KMS-11 (cell line): Measurements from ENCODE around the gene BEGAIN.

Experiments
- H2AFZ ChIP-seq: fragments of 200-600 bp; sonication (generic); 2 replicates; pipeline ENCODE4 v1.6.1; 2016; ENCODE audit warnings: antibody characterized with exemption, mixed run types, low read depth
- H3K27ac ChIP-seq: fragments of 200-600 bp; sonication (generic); 2 replicates; pipeline ENCODE4 v1.6.1; 2016; ENCODE audit warnings: mild to moderate bottlenecking, mixed run types
- H3K27me3 ChIP-seq: fragments of 200-600 bp; sonication (generic); 2 replicates; pipeline ENCODE4 v1.6.1; 2017; ENCODE audit warnings: mild to moderate bottlenecking, low read depth, mixed run types, moderate library complexity; ENCODE audit not compliant: insufficient read depth
- H3K36me3 ChIP-seq: fragments of 200-600 bp; sonication (generic); 2 replicates; pipeline ENCODE4 v1.6.1; 2017; ENCODE audit warnings: mild to moderate bottlenecking, mixed run types; ENCODE audit not compliant: insufficient read depth
- H3K4me1 ChIP-seq: fragments of 200-600 bp; sonication (generic); 2 replicates; pipeline ENCODE4 v1.6.1; 2016; ENCODE audit warnings: mild to moderate bottlenecking, low read depth, mixed run types; ENCODE audit not compliant: poor library complexity, severe bottlenecking
- H3K4me2 ChIP-seq: fragments of 200-600 bp; sonication (generic); 2 replicates; pipeline ENCODE4 v1.7.0; 2016; ENCODE audit warnings: mild to moderate bottlenecking, mixed run types
- H3K4me3 ChIP-seq: fragments of 200-600 bp; sonication (generic); IDR thresholded peaks from 2 replicates; pipeline ENCODE4 v1.6.1; 2017; ENCODE audit warnings: low read depth, low read length, mixed read lengths; ENCODE audit not compliant: insufficient read depth
- H3K79me2 ChIP-seq: fragments of 200-600 bp; sonication (generic); 2 replicates; pipeline ENCODE4 v1.6.1; 2016; ENCODE audit warnings: low read depth, mixed run types; ENCODE audit not compliant: insufficient read depth
- H3K9ac ChIP-seq: fragments of 200-600 bp; sonication (generic); 2 replicates; pipeline ENCODE4 v1.6.1; 2016; ENCODE audit warnings: mild to moderate bottlenecking, mixed run types
- H4K20me1 ChIP-seq: fragments of 200-600 bp; sonication (generic); 2 replicates; pipeline ENCODE4 v1.6.1; 2016; ENCODE audit warnings: mild to moderate bottlenecking, mixed run types; ENCODE audit not compliant: insufficient read depth
- TF ChIP-seq, protein P1 (sequence below): fragments of 200-600 bp; sonication (generic); conservative IDR thresholded peaks from 2 replicates; pipeline ENCODE4 v1.6.1; 2017; ENCODE audit warnings: low read depth, mild to moderate bottlenecking, antibody characterized with exemption, low read length, moderate library complexity, mixed read lengths

Gene BEGAIN

GRCh38 chr14:100530270-100531072 lies 56.7 kb downstream of the BEGAIN start:
- Histone ChIP-seq H3K36me3 (no peaks in the 10 kb centered on the region; the same call in 1 of the 2 replicates), H3K9ac (no peak overlapping the region), H4K20me1 (no peaks in the 10 kb centered on the region), H3K4me3 (no peak overlapping the region), H3K79me2 (no peaks in the 10 kb centered on the region), H3K4me2 (no peak overlapping the region), H3K4me1 (no peaks in the 10 kb centered on the region), H3K27ac (no peak overlapping the region), H2AFZ (no peak overlapping the region), H3K27me3 (no peaks in the 10 kb centered on the region)
- TF ChIP-seq, protein P1, sequence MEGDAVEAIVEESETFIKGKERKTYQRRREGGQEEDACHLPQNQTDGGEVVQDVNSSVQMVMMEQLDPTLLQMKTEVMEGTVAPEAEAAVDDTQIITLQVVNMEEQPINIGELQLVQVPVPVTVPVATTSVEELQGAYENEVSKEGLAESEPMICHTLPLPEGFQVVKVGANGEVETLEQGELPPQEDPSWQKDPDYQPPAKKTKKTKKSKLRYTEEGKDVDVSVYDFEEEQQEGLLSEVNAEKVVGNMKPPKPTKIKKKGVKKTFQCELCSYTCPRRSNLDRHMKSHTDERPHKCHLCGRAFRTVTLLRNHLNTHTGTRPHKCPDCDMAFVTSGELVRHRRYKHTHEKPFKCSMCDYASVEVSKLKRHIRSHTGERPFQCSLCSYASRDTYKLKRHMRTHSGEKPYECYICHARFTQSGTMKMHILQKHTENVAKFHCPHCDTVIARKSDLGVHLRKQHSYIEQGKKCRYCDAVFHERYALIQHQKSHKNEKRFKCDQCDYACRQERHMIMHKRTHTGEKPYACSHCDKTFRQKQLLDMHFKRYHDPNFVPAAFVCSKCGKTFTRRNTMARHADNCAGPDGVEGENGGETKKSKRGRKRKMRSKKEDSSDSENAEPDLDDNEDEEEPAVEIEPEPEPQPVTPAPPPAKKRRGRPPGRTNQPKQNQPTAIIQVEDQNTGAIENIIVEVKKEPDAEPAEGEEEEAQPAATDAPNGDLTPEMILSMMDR: no peak

- no peaks in the 10 kb centered on the region for H4K20me1 ChIP-seq
- no peaks in the 10 kb centered on the region for H3K79me2 ChIP-seq
- no peaks in the 10 kb centered on the region; the same call in 1 of the 2 replicates for H3K36me3 ChIP-seq
- H3K9ac ChIP-seq: no peak overlapping the region
- no peak overlapping the region for H3K27ac ChIP-seq
- no peak overlapping the region for H3K4me2 ChIP-seq
- H3K4me1 ChIP-seq: no peaks in the 10 kb centered on the region
- TF ChIP-seq, protein P1: no peak
- no peak overlapping the region for H2AFZ ChIP-seq
- no peaks in the 10 kb centered on the region for H3K27me3 ChIP-seq
- no peak overlapping the region for H3K4me3 ChIP-seq
Measured at GRCh38 chr14:100529561-100530031, 57.6 kb downstream of the BEGAIN start.

DNA sequence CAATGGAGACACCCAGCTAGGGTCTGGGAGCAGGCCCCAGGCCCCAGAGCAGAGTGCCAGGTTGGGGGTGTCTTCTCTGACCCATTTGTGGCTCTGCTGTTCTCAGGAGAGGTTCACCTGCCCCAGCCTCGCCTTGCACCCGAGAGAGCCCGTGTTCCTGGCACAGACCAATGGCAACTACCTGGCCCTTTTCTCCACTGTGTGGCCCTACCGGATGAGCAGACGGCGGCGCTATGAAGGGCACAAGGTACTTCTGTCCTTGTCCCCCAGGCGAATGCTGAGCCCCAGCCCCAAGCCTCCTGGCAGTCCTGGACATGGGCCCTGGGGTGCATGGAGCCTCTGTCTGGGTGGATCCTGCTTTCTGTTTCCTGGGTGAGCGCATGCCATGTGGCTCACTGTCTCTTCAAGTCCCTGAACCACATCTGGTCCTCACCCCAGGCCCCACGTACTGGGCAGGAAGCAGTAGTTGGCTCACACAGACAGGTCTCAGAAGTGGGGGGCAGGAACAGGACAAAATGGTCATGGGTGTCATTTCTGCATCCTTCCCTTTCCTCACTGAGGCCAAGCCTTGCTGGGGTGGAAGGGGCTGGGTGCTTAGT lies 58.2 kb downstream of the BEGAIN start:
- Histone ChIP-seq H3K4me2 (no peak overlapping the region), H3K9ac (no peak overlapping the region), H3K27me3 (no peaks in the 10 kb centered on the region), H2AFZ (no peak overlapping the region), H3K36me3 (no peaks in the 10 kb centered on the region; the same call in 1 of the 2 replicates), H3K79me2 (no peaks in the 10 kb centered on the region), H3K27ac (no peak overlapping the region), H3K4me3 (no peak overlapping the region), H3K4me1 (no peaks in the 10 kb centered on the region), H4K20me1 (no peaks in the 10 kb centered on the region)
- TF ChIP-seq, protein P1: no peak

DNA sequence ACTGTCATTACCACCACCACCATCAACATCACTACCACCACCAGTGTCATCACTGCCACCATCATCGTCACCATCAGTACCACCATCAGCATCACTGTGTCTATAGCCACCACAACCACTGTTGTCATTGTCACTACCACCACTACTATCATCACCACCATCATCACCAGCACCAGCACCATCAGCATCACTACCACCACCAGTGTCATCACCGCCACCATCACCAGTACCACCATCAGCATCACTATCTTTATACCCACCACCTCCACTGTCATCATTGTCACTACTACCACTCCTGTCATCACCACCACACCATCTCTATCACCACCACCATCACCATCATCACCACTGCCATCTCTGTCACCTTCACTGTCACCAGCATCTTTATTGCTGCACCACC lies 60.6 kb downstream of the BEGAIN start:
- no peak overlapping the region for H2AFZ ChIP-seq

More for the DNA sequence above, 60.6 kb downstream of the BEGAIN start:
- Histone ChIP-seq H3K9ac (no peak overlapping the region), H3K27ac (no peak overlapping the region), H3K4me1 (no peaks in the 10 kb centered on the region), H3K4me2 (no peak overlapping the region), H3K36me3 (no peaks in the 10 kb centered on the region; the same call in 1 of the 2 replicates), H3K4me3 (no peak overlapping the region), H3K79me2 (no peaks in the 10 kb centered on the region), H4K20me1 (no peaks in the 10 kb centered on the region), H3K27me3 (no peaks in the 10 kb centered on the region)
- TF ChIP-seq, protein P1: no peak
